Fibroblast of pulmonary artery (primary cell): ENCODE measurements around the gene NRXN3.

Experiments
- DNase-seq: peaks from one replicate; pipeline ENCODE4 v3.0.0-alpha.2; 2010; ENCODE audit warnings: low read depth
- H3K4me3 ChIP-seq: replicated peaks from 2 replicates; pipeline ENCODE4 v1.5.1; 2011; ENCODE audit warnings: low read depth, mild to moderate bottlenecking, control low read depth, low read length, moderate library complexity
- TF ChIP-seq, protein P1 (sequence below): IDR thresholded peaks from 2 replicates; pipeline ENCODE4 v1.5.1; 2011; ENCODE audit warnings: mild to moderate bottlenecking, control low read depth, low read length, inconsistent platforms; ENCODE audit errors: missing control alignments

Gene NRXN3

DNA sequence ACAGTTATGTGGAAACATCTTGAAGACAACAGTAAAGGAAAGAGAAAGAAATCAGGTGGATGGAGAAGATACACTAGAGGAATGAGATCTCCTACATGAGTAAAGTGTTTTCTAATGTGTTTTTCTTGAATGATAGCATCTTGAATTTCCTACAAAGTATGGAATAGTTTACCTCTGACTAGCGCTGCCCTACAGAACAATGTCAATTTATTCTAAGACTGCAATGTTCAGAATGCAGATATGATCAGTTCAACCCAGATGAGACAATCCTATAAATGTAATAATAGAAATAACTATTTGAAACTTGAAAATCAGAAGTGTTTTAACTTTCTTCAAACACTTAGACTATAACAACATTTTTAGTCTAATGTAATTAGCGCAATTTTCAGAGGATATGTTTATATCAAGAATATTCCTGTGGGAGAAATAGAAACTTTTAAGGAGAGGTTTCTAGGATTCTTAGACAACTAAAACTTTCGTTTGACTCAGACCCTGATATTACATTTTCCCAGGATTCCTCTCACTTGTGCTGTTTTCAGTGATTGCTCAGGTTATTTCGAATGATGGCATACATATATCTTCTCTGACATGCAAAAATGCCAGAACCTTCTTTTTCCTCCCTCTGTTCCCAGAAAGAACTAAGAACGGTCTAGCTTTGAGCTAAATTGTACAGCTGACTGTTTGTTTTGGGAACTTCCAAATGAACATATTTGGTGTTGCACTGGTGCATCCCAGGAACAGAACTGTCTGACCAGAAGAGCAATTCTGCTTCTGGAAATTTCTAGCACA lies 1023.7 kb downstream of the NRXN3 start:
- DNase-seq, result no peak
- TF ChIP-seq, protein P1, sequence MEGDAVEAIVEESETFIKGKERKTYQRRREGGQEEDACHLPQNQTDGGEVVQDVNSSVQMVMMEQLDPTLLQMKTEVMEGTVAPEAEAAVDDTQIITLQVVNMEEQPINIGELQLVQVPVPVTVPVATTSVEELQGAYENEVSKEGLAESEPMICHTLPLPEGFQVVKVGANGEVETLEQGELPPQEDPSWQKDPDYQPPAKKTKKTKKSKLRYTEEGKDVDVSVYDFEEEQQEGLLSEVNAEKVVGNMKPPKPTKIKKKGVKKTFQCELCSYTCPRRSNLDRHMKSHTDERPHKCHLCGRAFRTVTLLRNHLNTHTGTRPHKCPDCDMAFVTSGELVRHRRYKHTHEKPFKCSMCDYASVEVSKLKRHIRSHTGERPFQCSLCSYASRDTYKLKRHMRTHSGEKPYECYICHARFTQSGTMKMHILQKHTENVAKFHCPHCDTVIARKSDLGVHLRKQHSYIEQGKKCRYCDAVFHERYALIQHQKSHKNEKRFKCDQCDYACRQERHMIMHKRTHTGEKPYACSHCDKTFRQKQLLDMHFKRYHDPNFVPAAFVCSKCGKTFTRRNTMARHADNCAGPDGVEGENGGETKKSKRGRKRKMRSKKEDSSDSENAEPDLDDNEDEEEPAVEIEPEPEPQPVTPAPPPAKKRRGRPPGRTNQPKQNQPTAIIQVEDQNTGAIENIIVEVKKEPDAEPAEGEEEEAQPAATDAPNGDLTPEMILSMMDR, result no peak
- H3K4me3 ChIP-seq, result no peak overlapping the region

GRCh38 chr14:79196216-79196615 lies 1026.0 kb downstream of the NRXN3 start:
- H3K4me3 ChIP-seq, result no peak overlapping the region
- TF ChIP-seq, protein P1, result no peak
- no peak for DNase-seq

DNA sequence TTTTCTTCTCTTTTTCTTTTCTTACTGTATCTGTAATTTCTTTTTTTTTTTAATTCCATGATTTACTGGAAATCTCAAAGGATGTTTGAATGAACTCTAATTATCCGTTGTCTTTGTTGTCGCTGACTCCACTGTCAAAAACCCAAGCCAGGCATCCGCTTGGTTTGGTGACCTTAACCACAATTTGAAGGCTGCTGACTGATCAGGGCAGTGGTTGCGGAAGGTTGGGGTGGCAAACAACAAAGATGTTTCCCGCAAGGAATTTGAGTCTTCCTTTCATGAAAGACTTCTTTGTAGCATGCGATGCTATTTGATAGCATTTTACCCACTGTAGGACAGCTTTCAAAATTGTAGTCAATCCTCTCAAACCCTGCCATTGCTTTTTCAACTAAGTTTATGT lies 1027.3 kb downstream of the NRXN3 start:
- TF ChIP-seq, protein P1, result no peak
- no peak overlapping the region for H3K4me3 ChIP-seq

GRCh38 chr14:79199217-79199616 lies 1029.0 kb downstream of the NRXN3 start:
- TF ChIP-seq, protein P1, result no peak
- no peak for DNase-seq
- no peak overlapping the region for H3K4me3 ChIP-seq

More for the DNA sequence above, 1027.3 kb downstream of the NRXN3 start:
- DNase-seq, result no peak

DNA sequence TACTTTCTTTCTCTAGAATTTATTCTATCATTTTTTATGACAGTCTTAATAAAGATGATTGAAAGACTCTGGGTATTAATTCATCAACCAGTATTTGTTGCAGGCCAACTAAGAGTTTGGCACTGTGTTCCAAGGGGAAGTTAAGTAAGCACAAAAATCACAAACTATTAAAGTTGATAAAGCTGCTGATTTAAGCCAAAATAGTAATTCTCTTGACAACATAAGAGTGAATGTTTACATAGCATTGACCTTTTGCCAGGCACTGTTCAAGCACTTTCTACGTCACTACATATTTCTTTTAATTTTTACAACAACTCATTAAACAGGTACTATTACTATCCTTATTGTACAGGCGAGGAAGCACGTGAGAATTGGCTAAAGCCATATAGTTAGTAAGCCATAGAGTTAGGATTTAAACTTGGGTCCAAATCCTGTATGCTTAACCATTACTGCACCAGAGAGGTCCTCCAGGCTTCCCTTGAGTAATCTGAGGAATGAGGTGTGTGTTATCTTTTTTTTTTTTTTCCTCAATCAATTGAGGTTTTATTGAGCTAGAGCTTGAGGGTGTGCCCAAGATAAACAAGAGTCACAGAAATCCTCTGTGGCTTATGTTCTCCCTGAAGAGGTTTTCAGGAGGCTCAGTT lies 1031.5 kb downstream of the NRXN3 start:
- no peak for DNase-seq
- TF ChIP-seq, protein P1, result no peak
- no peak overlapping the region for H3K4me3 ChIP-seq

DNA sequence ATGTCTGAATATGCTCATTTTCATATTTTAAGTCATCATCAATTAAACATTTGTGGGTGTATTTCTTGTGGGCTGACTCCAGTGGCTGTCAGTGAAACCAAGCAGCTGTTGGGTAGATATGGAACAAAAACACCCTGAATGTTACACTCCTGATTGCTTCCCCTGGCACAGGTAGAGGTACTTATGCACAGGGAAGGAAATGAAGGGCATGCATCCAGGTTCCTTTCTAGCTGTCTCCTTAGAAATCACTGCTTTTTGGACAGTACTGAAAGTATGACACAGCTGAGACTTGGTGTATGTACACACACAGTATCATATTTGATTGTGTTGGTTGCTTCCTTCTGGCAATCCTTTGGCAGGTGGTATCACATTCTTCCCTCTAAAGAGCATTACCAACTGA lies 1034.4 kb downstream of the NRXN3 start:
- no peak overlapping the region for H3K4me3 ChIP-seq
- DNase-seq, result no peak
- TF ChIP-seq, protein P1, result no peak

- no peak for DNase-seq
- TF ChIP-seq, protein P1, result no peak
- no peak overlapping the region for H3K4me3 ChIP-seq
Measured at GRCh38 chr14:79209418-79209817, 1039.2 kb downstream of the NRXN3 start.
